BLaER1 (cell line): ENCODE results near the gene TBC1D16.

ENCODE experiments used
- H3K27ac ChIP-seq: shearing (Covaris generic); formaldehyde crosslinking; 2 replicates; pipeline ENCODE4 v1.8.1; 2022
- H3K27me3 ChIP-seq: shearing (Covaris generic); formaldehyde crosslinking; 2 replicates; pipeline ENCODE4 v1.8.1; 2022
- H3K36me3 ChIP-seq: shearing (Covaris generic); formaldehyde crosslinking; 2 replicates; pipeline ENCODE4 v1.8.1; 2022
- H3K4me1 ChIP-seq: shearing (Covaris generic); formaldehyde crosslinking; 2 replicates; pipeline ENCODE4 v1.8.1; 2022
- H3K4me2 ChIP-seq: shearing (Covaris generic); formaldehyde crosslinking; 2 replicates; pipeline ENCODE4 v1.8.1; 2022
- H3K4me3 ChIP-seq: shearing (Covaris generic); formaldehyde crosslinking; 2 replicates; pipeline ENCODE4 v1.8.1; 2022
- H3K9ac ChIP-seq: shearing (Covaris generic); formaldehyde crosslinking; 2 replicates; pipeline ENCODE4 v1.8.1; 2022
- H3K9me3 ChIP-seq: shearing (Covaris generic); formaldehyde crosslinking; 2 replicates; pipeline ENCODE4 v1.8.1; 2022
- H4K20me1 ChIP-seq: shearing (Covaris generic); formaldehyde crosslinking; 2 replicates; pipeline ENCODE4 v1.8.1; 2022
- Cebpa-rat ChIP-seq: shearing (Covaris generic); IDR thresholded peaks from 2 replicates; pipeline ENCODE4 v1.8.1; 2022

TBC1D16 gene

DNA sequence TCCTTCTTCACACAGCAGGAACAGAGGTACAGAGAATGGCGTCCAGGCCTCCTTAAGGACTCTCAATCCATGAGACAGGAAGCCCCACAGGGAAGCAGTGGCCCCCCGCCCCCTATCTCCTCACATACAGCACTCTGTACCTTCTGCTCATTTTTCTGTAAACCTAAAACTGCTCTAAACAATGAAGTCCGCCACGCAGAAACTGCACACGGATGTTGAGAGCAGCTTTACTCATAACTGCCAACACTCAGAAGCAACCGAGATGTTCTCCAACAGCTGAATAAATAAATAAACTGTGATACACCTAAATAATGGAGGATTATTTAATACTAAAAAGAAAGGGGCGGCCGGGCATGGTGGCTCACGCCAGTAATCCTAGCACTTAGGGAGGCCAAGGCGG lies 9.9 kb downstream of the TBC1D16 start:
- no peaks in the 10 kb centered on the region for H3K36me3 ChIP-seq
- no peaks in the 10 kb centered on the region for H3K9me3 ChIP-seq
- H3K4me2 ChIP-seq, result no peak overlapping the region
- H3K4me3 ChIP-seq, result no peak overlapping the region
- peaks cover 24% of the 10 kb centered on the region for H3K4me1 ChIP-seq
- no peaks in the 10 kb centered on the region for H3K27me3 ChIP-seq
- no peak overlapping the region for H3K27ac ChIP-seq
- H4K20me1 ChIP-seq, result peaks cover 44% of the 10 kb centered on the region
- H3K9ac ChIP-seq, result no peak overlapping the region
- TF ChIP-seq Cebpa-rat, result no peak

DNA sequence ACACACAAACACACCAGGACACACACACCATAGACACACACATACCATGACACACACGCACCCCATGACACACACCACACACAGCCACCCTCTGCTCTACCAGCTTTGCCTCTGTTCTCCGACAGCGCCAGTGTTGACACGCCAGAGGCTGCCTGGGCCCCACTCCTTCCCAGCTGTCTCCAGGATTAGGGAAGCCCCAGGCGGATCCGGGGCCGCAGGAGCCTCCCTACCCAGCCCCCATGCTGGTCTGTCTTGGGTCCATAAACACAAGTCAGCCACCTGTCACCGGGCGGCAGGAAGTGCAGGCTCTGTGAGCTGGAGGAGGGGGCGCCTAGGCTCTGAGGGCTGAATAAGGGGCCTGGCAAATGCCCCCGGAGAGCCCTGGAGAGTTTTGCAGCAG lies 10.5 kb downstream of the TBC1D16 start:
- TF ChIP-seq Cebpa-rat, result no peak
- peaks cover 41% of the 10 kb centered on the region for H4K20me1 ChIP-seq
- no peak overlapping the region for H3K27ac ChIP-seq
- H3K4me2 ChIP-seq, result peak overlapping the region; percentile 25
- H3K9ac ChIP-seq, result no peak overlapping the region
- no peak overlapping the region for H3K4me3 ChIP-seq
- no peaks in the 10 kb centered on the region for H3K9me3 ChIP-seq
- H3K4me1 ChIP-seq, result peaks cover 22% of the 10 kb centered on the region
- H3K36me3 ChIP-seq, result no peaks in the 10 kb centered on the region
- no peaks in the 10 kb centered on the region for H3K27me3 ChIP-seq

GRCh38 chr17:80024206-80024972 lies 11.3 kb downstream of the TBC1D16 start:
- Histone ChIP-seq H3K36me3 (no peaks in the 10 kb centered on the region), H4K20me1 (peaks cover 39% of the 10 kb centered on the region), H3K4me2 (no peak overlapping the region)

GRCh38 chr17:80023481-80024205 lies 12.0 kb downstream of the TBC1D16 start:
- peaks cover 7% of the 10 kb centered on the region for H3K4me1 ChIP-seq
- no peak overlapping the region for H3K27ac ChIP-seq
- H4K20me1 ChIP-seq, result peaks cover 31% of the 10 kb centered on the region
- no peaks in the 10 kb centered on the region for H3K9me3 ChIP-seq
- H3K9ac ChIP-seq, result no peak overlapping the region
- no peak for TF ChIP-seq Cebpa-rat
- H3K36me3 ChIP-seq, result no peaks in the 10 kb centered on the region
- no peaks in the 10 kb centered on the region for H3K27me3 ChIP-seq
- no peak overlapping the region for H3K4me2 ChIP-seq
- no peak overlapping the region for H3K4me3 ChIP-seq

More at GRCh38 chr17:80024206-80024972, 11.3 kb downstream of the TBC1D16 start:
- H3K9me3 ChIP-seq, result no peaks in the 10 kb centered on the region
- H3K27ac ChIP-seq, result no peak overlapping the region
- H3K9ac ChIP-seq, result no peak overlapping the region
- H3K4me3 ChIP-seq, result no peak overlapping the region
- no peak for TF ChIP-seq Cebpa-rat
- H3K27me3 ChIP-seq, result no peaks in the 10 kb centered on the region
- peaks cover 14% of the 10 kb centered on the region for H3K4me1 ChIP-seq

GRCh38 chr17:80021600-80021999 lies 14.1 kb downstream of the TBC1D16 start:
- Histone ChIP-seq H3K4me3 (no peak overlapping the region), H3K27me3 (no peaks in the 10 kb centered on the region), H4K20me1 (peaks cover 37% of the 10 kb centered on the region; the same call in 1 of the 2 replicates), H3K27ac (no peak overlapping the region), H3K4me1 (peaks cover 12% of the 10 kb centered on the region), H3K36me3 (no peaks in the 10 kb centered on the region), H3K9ac (no peak overlapping the region), H3K9me3 (no peaks in the 10 kb centered on the region), H3K4me2 (no peak overlapping the region)
- no peak for TF ChIP-seq Cebpa-rat

DNA sequence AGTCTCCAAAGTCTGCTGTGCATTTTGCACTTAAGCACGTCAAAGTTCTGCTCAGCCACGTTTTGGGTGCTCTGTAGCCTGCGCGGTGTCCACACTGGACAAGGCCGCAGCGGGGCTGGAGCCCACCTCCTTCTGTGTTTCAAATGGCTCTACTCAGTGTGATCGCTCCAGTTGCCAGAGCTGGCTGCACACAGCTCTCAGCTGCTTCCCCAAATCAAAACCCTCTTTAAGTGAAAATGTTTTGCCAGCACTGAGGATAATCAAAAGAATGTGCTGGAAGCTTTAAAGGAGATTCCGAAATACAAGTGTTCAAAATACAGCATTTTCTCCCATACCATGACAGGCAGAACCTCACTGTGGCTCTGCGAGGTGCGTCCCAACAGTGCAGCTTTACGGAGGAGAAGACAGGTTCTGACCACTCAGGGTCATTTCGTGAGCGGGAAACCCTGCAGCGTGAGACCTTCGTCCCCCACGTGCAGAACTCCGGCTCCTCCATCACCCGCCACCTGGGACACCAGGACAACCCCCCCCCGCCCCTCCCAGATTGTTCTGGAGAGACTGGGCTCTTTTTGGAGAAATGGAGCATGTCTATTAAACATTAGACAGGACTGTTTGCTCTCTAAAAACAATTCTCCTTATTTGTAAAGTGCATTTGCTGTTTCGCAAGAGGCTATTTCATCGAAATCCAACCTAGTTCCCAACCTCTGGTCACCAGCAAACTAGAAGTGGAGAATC lies 16.6 kb downstream of the TBC1D16 start:
- no peaks in the 10 kb centered on the region for H3K27me3 ChIP-seq
- H3K27ac ChIP-seq, result no peak overlapping the region
- H3K9ac ChIP-seq, result no peak overlapping the region
- peaks cover 35% of the 10 kb centered on the region; the same call in 1 of the 2 replicates for H4K20me1 ChIP-seq
- no peak for TF ChIP-seq Cebpa-rat
- peaks cover 12% of the 10 kb centered on the region for H3K4me1 ChIP-seq
- no peak overlapping the region for H3K4me3 ChIP-seq
- no peak overlapping the region for H3K4me2 ChIP-seq
- no peaks in the 10 kb centered on the region for H3K36me3 ChIP-seq
- H3K9me3 ChIP-seq, result peaks cover 11% of the 10 kb centered on the region

DNA sequence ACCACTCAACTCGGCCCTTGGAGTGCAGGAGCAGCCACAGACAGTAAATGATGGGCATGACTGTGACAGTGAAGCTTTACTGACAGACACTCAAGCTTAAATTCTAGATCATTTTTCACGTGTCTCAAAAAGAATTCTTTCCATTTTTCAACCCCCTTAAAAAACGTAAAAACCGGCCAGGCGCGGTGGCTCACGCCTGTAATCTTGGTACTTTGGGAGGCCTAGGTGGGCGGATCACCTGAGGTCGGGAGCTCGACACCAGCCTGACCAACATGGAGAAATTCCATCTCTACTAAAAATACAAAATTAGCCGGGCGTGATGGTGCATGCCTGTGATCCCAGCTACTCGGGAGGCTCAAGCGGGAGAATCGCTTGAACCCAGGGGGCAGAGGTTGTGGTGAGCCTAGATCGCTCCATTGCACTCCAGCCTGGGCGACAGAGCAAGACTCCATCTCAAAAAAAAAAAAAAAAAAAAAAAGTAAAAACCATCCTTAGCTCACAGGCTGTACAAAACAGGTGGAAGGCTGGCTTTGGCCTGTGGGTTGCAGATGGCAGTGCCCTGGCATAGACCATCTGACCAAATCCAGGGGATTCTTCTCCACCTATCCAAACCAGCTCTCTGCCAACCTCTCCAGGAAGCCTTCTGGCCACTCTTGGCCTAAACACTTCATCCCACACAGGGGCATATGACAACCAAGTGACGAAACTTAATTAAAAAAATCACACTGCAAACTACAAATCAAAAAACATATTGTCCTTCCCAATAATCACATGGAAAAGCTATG lies 18.3 kb downstream of the TBC1D16 start:
- Histone ChIP-seq H3K9ac (no peak overlapping the region), H3K4me1 (peaks cover 12% of the 10 kb centered on the region), H3K9me3 (peaks cover 18% of the 10 kb centered on the region), H3K4me2 (peak overlapping the region; percentile 40), H3K27me3 (no peaks in the 10 kb centered on the region), H3K36me3 (no peaks in the 10 kb centered on the region; the same call in 1 of the 2 replicates), H3K27ac (no peak overlapping the region), H3K4me3 (no peak overlapping the region), H4K20me1 (peaks cover 22% of the 10 kb centered on the region; the same call in 1 of the 2 replicates)
- no peak for TF ChIP-seq Cebpa-rat

- Histone ChIP-seq H3K4me3 (no peak overlapping the region), H3K9ac (no peak overlapping the region), H3K4me1 (peaks cover 20% of the 10 kb centered on the region), H3K4me2 (no peak overlapping the region), H4K20me1 (0 out of 2 replicates have a peak, but pooled peaks cover 12% of the 10 kb centered on the region), H3K27ac (no peak overlapping the region), H3K36me3 (no peaks in the 10 kb centered on the region; the same call in 1 of the 2 replicates), H3K9me3 (peaks cover 18% of the 10 kb centered on the region), H3K27me3 (no peaks in the 10 kb centered on the region)
- no peak for TF ChIP-seq Cebpa-rat
Measured at GRCh38 chr17:80012765-80013741, 22.6 kb downstream of the TBC1D16 start.
